Measurements from ENCODE around the gene GCNT1.
A peak's percentile ranks its signal among the peaks of the same experiment; 100 is the strongest.

The GCNT1 gene

DNA sequence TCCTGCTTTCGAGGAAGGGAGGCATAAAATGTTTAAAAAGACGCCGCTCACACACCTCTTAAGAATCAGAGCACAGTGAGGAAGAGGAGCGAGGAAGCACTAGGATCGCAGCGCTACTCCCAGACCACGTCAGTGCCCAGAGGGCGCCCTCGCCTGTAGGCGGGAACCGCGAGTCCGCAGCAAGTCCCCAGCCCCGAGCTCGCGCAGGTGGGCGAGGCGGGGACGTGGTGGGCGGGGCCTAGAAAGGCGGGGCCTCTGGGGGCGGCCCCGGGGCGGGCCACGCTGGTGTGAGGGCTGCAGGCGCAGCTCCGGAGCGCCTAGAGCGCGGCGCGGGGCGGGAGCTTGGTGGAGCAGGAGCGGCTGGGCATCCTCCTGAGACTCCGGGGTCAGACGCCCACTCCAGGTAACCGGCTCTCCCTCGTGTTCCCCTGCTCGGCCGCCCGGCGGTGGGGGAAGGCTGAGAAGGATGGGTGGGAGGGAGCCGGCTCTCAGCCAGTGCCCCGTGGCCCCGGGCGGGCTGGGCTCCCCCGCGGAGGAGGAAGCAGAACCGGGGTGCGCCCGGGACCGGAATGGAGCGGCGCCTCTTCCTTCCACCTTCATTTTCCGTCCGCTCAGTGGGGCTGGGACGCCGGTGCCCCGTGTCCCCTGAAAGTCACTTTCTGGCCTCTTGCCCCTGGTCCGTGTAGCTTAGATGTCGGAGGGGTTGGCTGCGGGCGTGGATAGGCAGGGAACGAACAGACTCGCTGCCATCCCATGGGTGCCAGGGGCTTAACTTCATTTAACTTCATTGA, at the start of gene GCNT1:
TSS of gene GCNT1 (plus strand) at position 280 of the 791 bp plus-strand sequence. CDS start 43,200 bp downstream, outside the sequence.
- peak; percentile 85 to 88 for DNase-seq
- TF ChIP-seq POLR2A (IDR thresholded peaks at IDR 0.05; ENCODE audit: low read length) (peak; percentile 60), GATA1 (IDR thresholded peaks at IDR 0.05; ENCODE audit: low read depth, low read length) (no peak)

DNA sequence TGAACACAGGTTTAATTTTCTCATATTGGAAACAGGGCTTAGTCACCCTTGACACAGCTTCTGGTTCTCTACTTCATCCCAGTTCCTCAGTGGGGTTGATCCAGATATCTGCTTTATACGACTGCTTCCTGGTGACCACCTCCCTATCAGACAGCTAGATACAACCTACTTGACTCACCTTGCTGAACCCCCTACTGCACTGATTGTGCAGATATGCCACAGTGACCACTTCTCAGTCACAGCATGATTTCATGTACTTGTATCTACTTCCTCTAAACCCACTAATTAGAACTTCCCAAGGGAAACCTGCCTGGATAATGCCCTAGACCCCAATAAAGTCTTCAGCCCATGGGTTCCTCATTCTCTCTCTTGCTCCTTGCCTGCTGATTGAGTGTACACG, 46.3 kb upstream of the GCNT1 start:
- no peak for DNase-seq
- no peak for TF ChIP-seq POLR2A (IDR thresholded peaks at IDR 0.05; ENCODE audit: low read length)
- TF ChIP-seq GATA1 (IDR thresholded peaks at IDR 0.05; ENCODE audit: low read depth, low read length) = no peak

DNA sequence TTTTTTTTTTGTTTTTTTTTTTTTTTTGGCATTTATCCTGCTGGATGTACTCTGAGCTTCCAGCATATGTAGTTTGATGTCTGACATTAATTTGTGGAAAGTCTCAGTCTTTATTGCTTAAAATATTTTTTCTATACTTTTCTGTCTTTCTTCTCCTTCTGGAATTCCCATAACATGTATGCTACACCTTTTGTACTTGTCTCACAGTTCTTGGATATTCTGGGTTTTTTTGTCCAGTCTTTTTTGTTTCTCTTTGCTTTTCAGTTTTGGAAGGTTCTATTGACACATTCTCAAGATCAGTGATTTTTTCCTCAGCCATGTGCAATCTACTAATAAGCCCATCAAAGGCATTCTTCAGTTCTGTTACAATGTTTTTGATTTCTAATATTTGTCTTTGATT, 45.3 kb upstream of the GCNT1 start:
- TF ChIP-seq POLR2A (IDR thresholded peaks at IDR 0.05; ENCODE audit: low read length) (no peak), GATA1 (IDR thresholded peaks at IDR 0.05; ENCODE audit: low read depth, low read length) (no peak)
- DNase-seq = no peak

DNA sequence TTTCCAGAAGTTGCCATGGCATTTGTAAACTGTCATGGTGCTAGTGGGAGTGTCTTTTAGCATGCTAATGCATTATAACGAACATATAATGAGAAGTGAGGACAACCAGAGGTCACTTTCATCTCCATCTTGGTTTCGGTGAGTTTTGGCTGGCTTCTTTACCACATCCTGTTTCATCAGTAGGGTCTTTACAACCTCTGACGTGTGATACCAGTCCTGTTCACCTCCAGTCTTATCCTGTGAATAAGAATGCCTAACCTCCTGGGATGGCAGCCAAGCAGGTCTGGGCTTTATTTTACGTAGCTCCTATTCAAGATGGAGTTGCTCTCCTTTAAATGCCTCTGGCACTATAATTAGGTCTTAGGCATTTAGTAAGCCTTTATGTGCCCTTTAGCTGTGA, 44.3 kb upstream of the GCNT1 start:
- TF ChIP-seq POLR2A (IDR thresholded peaks at IDR 0.05; ENCODE audit: low read length) (no peak), GATA1 (IDR thresholded peaks at IDR 0.05; ENCODE audit: low read depth, low read length) (no peak)
- DNase-seq = no peak

DNA sequence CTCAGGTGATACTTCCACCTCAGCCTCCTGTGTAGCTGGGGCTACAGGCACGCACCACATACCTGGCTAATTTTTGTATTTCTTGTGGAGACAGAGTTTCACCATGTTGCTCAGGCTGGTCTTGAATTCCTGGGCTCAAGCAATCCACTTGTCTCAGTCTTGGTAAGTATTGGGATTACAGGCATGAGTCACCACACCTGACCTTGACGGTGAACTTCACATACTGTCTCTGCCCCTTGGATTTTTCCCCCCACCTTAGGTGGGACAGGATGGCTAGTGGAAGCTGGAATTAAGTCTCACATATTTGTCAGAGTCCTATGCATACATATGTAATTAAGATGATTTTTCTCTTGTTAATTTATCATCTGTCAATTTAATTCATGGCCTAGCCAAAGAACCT, 43.8 kb upstream of the GCNT1 start:
- TF ChIP-seq GATA1 (IDR thresholded peaks at IDR 0.05; ENCODE audit: low read depth, low read length) (no peak), POLR2A (IDR thresholded peaks at IDR 0.05; ENCODE audit: low read length) (no peak)
- no peak for DNase-seq

DNA sequence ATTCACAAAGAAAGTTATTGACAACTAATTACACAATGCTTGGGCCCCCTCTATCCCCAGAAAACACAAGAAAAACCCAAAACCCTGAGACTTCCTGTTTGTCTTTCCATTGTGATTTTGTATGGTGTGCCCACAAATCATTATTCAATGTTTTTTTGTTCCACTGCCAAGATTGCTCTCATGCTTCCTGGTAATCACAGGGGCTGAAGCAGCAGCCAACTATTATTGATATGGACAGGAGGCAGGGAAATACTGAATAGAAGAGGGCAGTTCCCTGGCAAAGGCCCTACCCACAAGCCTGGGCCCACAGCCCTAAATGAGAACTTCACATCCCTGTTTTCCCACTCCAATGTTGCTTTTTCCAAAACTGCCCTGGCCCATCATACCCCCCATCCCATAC, 43.3 kb upstream of the GCNT1 start:
- TF ChIP-seq POLR2A (IDR thresholded peaks at IDR 0.05; ENCODE audit: low read length) (no peak), GATA1 (IDR thresholded peaks at IDR 0.05; ENCODE audit: low read depth, low read length) (no peak)
- DNase-seq = no peak

DNA sequence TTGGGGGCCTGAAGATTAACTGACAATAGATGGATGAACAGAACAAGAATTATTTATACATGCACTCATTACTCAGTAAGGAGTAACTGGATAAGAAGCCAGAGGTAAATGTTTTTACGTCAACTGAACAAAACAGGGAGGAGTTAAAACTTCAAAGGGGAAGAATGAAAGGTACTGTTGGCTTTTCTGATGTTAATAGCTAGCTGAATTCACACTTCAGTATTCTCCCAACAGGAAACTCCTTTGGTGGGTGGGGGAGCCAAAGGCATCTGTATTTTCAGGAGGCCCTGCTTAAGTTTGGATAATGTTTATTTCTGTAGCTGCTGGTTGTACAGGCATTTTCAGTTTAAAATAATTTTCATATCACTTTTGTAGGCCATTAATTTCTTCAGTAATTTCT, 41.6 kb upstream of the GCNT1 start:
- TF ChIP-seq GATA1 (IDR thresholded peaks at IDR 0.05; ENCODE audit: low read depth, low read length) = no peak
- TF ChIP-seq POLR2A (IDR thresholded peaks at IDR 0.05; ENCODE audit: low read length) = no peak
- DNase-seq = no peak

DNA sequence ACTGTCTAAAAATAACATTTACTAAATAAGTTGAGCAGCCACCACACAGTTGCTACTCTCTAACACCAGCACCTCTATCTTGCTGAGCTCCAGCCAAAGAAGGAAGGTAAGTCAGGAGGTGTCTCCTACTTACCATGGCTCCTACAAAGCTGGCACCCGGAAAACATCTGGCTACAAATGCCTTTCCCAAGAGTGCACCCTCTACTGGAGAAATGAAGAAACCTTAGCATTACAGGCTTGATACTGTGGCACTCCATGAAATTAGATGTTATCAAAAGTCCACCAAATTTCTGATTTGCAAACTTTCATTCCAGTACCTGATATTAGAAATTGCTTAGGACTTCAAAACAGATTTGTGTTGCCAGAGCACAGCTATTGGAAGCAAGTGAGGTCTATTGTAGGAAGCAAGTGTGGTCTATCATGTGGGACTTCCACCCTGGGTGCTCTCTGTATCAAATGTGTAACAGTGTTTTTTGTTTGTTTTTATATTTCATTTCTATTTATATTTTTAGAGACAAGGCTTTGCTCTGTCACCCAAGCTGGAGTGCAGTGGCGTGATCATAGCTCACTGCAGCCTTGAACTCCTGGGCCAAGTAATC, 39.1 kb upstream of the GCNT1 start:
- TF ChIP-seq GATA1 (IDR thresholded peaks at IDR 0.05; ENCODE audit: low read depth, low read length) (no peak), POLR2A (IDR thresholded peaks at IDR 0.05; ENCODE audit: low read length) (no peak)
- peak; percentile 19 to 44 for DNase-seq

DNA sequence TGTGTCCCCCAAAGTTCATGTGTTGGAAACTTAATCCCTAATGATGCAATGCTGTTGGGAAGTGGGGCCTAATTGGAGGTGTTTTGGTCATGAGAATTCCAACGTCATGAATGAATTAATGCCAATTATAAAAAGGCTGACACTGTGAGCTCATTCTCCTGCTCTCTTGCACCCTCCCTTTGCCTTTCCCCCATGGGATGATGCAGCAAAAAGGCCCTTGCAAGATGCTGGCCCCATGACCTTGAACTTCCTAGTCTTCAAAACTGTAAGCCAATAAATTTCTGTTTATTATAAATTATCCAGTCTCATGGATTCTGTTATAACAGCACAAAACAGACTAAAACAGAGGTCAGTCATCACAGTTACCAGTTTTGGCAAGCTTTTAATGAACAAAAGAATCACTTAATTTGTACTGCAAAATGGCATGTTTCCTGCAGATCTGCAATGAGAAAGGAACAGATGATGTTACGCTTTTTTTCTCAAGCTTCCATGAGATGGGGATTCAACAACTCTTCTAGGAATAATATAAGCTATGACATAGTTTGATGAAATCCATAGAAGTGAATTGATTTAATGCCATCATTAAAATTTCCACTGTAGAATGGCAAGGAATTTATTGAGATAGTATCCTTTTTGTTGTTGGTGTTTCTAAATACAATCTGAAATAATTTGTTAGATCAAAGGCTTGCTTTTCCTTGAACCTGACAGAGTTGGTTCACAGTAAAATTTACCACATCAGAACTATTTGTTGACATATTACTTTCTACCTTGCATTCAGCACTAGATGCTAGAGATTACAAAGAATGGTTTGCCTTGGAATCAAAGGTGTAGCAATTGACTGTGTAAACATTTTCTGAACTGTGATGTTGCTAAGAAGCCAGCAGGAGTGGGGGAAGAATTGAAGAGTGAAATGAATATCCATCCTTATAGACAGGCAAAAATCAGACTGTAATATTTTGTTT, 35.5 kb upstream of the GCNT1 start:
- TF ChIP-seq POLR2A (IDR thresholded peaks at IDR 0.05; ENCODE audit: low read length) = no peak
- TF ChIP-seq GATA1 (IDR thresholded peaks at IDR 0.05; ENCODE audit: low read depth, low read length) = no peak

DNA sequence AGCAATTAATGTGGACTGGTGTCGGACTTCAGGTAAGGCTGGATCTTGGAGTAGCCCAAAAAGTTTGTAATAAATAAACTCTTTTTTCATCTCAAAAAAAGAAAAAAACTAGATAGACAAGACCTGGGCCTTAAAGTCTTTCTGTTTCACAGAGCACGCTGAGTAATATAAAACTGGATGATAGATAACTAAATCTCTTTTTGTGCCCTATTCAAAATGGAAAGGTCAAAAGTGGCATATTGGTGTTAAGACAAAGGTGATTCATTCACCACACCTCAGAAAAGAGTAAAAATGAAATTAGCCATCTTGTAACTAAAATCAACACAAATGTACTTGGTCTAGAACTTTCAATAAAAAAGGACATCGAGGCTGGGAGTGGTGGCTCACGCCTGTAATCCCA, 34.5 kb upstream of the GCNT1 start:
- no peak for DNase-seq
- TF ChIP-seq GATA1 (IDR thresholded peaks at IDR 0.05; ENCODE audit: low read depth, low read length) = no peak

More for the DNA sequence above, 35.5 kb upstream of the GCNT1 start:
- no peak for DNase-seq

DNA sequence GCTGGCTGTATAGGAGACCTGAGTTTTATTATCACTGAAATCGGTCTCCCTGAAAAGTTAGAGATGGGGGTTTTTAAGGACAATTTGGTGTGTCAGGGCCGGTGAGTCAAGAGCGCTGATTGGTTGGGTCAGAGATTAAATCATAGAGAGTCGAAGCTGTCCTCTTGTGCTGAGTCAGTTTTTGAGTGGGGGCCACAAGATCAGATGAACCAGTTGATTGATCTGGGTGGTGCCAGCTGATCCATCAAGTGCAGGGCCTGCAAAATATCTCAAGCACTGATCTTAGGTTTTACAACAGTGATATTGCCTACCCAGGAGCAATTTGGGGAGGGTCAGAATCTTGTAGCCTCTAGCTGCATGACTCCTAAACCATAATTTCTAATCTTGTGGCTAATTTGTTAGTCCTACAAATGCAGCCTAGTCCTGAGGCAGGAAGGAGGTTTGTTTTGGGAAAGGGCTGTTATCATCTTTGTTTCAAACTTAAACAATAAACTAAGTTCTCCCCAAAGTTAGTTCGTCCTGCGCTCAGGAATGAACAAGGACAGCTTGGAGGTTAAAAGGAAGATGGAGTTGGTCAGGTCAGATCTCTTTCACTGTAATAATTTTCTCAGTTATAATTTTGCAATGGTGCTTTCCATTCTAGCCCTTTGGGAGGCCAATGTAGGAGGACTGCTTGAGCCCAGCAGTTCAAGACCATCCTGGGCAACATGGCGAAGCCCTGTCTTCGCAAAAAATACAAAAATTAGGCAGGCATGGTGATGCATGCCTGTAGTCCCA, 33.1 kb upstream of the GCNT1 start:
- no peak for TF ChIP-seq GATA1 (IDR thresholded peaks at IDR 0.05; ENCODE audit: low read depth, low read length)
- TF ChIP-seq POLR2A (IDR thresholded peaks at IDR 0.05; ENCODE audit: low read length) = no peak
- no peak for DNase-seq

DNA sequence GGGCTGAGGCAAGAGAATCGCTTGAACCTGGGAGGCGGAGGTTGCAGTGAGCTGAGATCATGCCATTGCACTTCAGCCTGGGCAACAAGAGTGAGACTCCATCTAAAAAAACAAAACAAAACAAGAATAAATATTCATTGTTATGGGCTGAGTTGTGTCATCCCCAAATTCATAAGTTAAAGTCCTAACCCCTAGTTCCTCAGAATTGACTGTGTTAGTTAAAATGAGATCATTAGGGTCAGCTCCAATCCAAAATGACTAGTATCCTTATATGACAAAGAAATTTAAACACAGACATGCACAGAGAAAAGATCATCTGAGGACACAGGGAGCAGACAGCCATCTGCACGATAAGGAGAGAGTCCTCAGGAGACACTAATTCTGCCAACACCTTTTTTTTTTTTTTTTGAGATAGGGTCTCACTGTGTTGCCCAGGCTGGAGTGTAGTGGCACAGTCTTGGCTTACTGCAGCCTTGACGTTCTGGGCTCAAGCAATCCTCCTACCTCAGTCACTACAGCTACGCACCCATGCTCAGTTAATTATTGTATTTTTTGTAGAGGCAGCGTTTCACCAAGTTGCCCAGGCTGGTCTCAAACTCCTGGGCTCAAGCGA, 32.1 kb upstream of the GCNT1 start:
- TF ChIP-seq POLR2A (IDR thresholded peaks at IDR 0.05; ENCODE audit: low read length) (no peak), GATA1 (IDR thresholded peaks at IDR 0.05; ENCODE audit: low read depth, low read length) (no peak)
- no peak for DNase-seq

DNA sequence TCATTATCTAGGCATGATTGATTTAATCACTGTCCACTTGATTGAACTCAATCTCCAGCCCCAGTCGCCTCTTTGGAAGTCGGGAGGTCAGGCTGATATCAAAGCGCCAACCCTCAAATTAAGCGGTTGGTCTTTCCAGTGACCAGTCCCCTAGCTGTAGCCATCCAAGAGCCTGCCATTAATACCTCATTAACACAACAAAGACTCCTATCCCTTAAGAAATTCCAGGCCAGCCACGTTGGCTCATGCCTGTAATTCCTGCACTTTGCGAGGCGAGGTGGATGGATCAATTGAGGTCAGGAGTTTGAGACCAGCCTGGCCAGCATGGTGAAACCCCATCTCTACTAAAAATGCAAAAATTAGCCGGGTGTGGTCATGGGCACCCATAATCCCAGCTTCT, 27.4 kb upstream of the GCNT1 start:
- DNase-seq = no peak
- TF ChIP-seq GATA1 (IDR thresholded peaks at IDR 0.05; ENCODE audit: low read depth, low read length) = no peak
- no peak for TF ChIP-seq POLR2A (IDR thresholded peaks at IDR 0.05; ENCODE audit: low read length)
